Peyer's patch (tissue), 4 donors: Measurements from ENCODE around the gene ALDH9A1. TPM values are rescaled to one million over a fixed set of nuclear protein-coding genes. Genes with fewer than 3 reads are reported as not detected.

Experiments used
- DNase-seq, 3 donors: peaks; one replicate each; pipeline ENCODE4 v3.0.0-alpha.2; 2017 to 2019
- H3K27ac ChIP-seq, 4 donors: fragments of 200-600 bp; sonication (generic); one replicate each; pipeline ENCODE4 v1.5.1; 2016 to 2019
- H3K27me3 ChIP-seq, 2 donors: fragments of 200-600 bp; sonication (generic); one replicate each; pipeline ENCODE4 v1.5.1; 2019
- H3K36me3 ChIP-seq, 3 donors: fragments of 200-600 bp; sonication (generic); one replicate each; pipeline ENCODE4 v1.5.1; 2016 to 2019
- H3K4me1 ChIP-seq, 4 donors: fragments of 200-600 bp; sonication (generic); one replicate each; pipeline ENCODE4 v1.5.1; 2016 to 2019
- H3K4me3 ChIP-seq, 4 donors: fragments of 200-600 bp; sonication (generic); 1 replicate in 3 of 4; 2 replicates in 1 of 4; pipeline ENCODE4 v1.5.1; 2016 to 2019; ENCODE audit warnings: mild to moderate bottlenecking in 1 of 4
- H3K9me3 ChIP-seq, 4 donors: fragments of 200-600 bp; sonication (generic); one replicate each; pipeline ENCODE4 v1.5.1; 2016 to 2019; ENCODE audit warnings: mild to moderate bottlenecking in 1 of 4
- POLR2A ChIP-seq, 2 donors: fragments of 450-650 bp; IDR thresholded peaks; one replicate each; pipeline ENCODE4 v1.5.1; 2017; ENCODE audit warnings: antibody characterized with exemption in 2 of 2, mild to moderate bottlenecking in 2 of 2, moderate library complexity in 2 of 2
- total RNA-seq, 4 donors: library from RNA; depleted of rRNA; stranded (reverse); fragments of >200 nt; gene quantifications; one replicate each; pipeline ENCODE4 v1.1.0, GENCODE V29; 2016
- TF ChIP-seq, protein P1 (sequence below), 6 experiments: fragments of 450-650 bp in 4 of 6; fragments of 200-600 bp in 2 of 6; sonication (generic) in 1 of 6; IDR thresholded peaks; one replicate each; pipeline ENCODE4 v1.5.1; 2017 to 2019; ENCODE audit warnings: antibody characterized with exemption in 6 of 6, mild to moderate bottlenecking in 3 of 6, moderate library complexity in 1 of 6

ALDH9A1 gene
- total RNA-seq, 4 donors from 2014 or later: 54.5 to 104 (median 74.0) TPM

GRCh38 chr1:165674599-165674998 is 23.8 kb downstream of the ALDH9A1 start:
- Histone ChIP-seq H3K4me1 (no peaks in the 10 kb centered on the region), H3K27ac (no peak overlapping the region), H3K36me3 (peaks cover 0 to 64% (median 0%) of the 10 kb centered on the region in 3 donors), H3K27me3 (no peaks in the 10 kb centered on the region), H3K4me3 (no peak overlapping the region), H3K9me3 (no peaks in the 10 kb centered on the region)
- DNase-seq: no peak
- TF ChIP-seq, protein P1, sequence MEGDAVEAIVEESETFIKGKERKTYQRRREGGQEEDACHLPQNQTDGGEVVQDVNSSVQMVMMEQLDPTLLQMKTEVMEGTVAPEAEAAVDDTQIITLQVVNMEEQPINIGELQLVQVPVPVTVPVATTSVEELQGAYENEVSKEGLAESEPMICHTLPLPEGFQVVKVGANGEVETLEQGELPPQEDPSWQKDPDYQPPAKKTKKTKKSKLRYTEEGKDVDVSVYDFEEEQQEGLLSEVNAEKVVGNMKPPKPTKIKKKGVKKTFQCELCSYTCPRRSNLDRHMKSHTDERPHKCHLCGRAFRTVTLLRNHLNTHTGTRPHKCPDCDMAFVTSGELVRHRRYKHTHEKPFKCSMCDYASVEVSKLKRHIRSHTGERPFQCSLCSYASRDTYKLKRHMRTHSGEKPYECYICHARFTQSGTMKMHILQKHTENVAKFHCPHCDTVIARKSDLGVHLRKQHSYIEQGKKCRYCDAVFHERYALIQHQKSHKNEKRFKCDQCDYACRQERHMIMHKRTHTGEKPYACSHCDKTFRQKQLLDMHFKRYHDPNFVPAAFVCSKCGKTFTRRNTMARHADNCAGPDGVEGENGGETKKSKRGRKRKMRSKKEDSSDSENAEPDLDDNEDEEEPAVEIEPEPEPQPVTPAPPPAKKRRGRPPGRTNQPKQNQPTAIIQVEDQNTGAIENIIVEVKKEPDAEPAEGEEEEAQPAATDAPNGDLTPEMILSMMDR (IDR thresholded peaks at IDR 0.05): no peak
- no peak for TF ChIP-seq POLR2A (IDR thresholded peaks at IDR 0.05)

DNA sequence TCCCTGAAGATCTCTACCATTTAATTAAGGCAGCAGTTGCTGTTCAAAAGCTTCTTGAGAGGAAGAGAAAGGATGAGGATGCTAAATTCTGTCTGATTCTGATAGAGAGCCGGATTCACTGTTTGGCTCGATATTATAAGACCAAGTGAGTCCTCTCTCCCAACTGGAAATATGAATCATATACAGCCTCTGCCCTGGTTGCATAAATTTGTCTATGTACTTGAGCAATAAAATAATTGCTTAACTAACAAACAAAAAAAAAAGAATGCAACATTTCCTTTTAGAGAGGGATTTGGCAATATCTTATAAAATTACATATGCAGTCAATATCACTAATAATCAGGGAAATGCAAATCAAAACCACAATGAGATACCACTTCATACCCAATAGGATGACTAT is 26.8 kb downstream of the ALDH9A1 start:
- DNase-seq: no peak
- TF ChIP-seq, protein P1 (IDR thresholded peaks at IDR 0.05): no peak
- no peak for TF ChIP-seq POLR2A (IDR thresholded peaks at IDR 0.05)
- H3K36me3 ChIP-seq: peaks cover 0 to 61% (median 0%) of the 10 kb centered on the region in 3 donors

GRCh38 chr1:165668184-165668583 is 30.2 kb downstream of the ALDH9A1 start:
- no peaks in the 10 kb centered on the region for H3K4me1 ChIP-seq
- H3K36me3 ChIP-seq: peaks cover 0 to 81% (median 0%) of the 10 kb centered on the region in 3 donors
- no peaks in the 10 kb centered on the region for H3K9me3 ChIP-seq
- no peak overlapping the region for H3K4me3 ChIP-seq
- no peaks in the 10 kb centered on the region for H3K27me3 ChIP-seq
- TF ChIP-seq, protein P1 (IDR thresholded peaks at IDR 0.05): no peak
- no peak for TF ChIP-seq POLR2A (IDR thresholded peaks at IDR 0.05)
- no peak for DNase-seq
- H3K27ac ChIP-seq: no peak overlapping the region

More for the DNA sequence above, 26.8 kb downstream of the ALDH9A1 start:
- Histone ChIP-seq H3K27ac (no peak overlapping the region), H3K27me3 (no peaks in the 10 kb centered on the region), H3K4me3 (no peak overlapping the region), H3K9me3 (no peaks in the 10 kb centered on the region), H3K4me1 (no peaks in the 10 kb centered on the region)

DNA sequence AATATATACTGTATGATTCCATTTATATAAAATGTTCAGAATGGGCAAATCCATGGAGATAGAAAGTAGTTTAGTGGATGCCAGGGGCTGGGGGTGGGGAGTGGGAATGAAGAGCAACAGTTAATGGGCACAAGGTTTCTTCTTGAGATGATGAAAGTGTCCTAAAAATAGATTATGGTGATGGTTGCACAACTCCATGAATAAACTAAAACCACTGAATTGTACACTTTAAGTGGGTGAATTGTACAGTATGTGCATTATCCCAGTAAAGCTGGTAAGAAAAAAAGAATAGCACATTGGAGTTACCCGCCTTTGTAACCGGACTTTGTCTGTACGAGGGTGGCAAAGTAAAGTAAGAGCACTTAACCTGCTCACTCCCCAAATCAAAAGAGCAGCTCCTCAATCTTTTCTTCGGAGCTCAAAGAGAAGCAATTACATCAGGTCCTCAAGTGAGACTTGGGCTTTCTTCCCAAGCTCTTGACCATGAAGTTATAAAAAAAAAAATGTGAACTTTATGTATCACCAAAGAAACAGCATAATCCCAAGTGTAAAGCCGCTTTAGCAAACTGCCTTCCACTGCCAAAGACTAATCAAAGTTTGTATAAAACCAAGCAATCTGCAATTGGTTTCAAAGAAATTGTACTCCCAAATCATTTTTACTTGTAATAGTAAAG is 32.1 kb downstream of the ALDH9A1 start:
- no peak for DNase-seq
- no peak overlapping the region for H3K4me3 ChIP-seq
- no peak overlapping the region for H3K27ac ChIP-seq
- TF ChIP-seq, protein P1 (IDR thresholded peaks at IDR 0.05): no peak
- no peak for TF ChIP-seq POLR2A (IDR thresholded peaks at IDR 0.05)
- H3K9me3 ChIP-seq: no peaks in the 10 kb centered on the region
- peaks cover 0 to 88% (median 0%) of the 10 kb centered on the region in 3 donors for H3K36me3 ChIP-seq
- no peaks in the 10 kb centered on the region for H3K4me1 ChIP-seq
- H3K27me3 ChIP-seq: no peaks in the 10 kb centered on the region

GRCh38 chr1:165662186-165662585 is 36.2 kb downstream of the ALDH9A1 start:
- Histone ChIP-seq H3K36me3 (peaks cover 0 to 67% (median 0%) of the 10 kb centered on the region in 3 donors), H3K4me3 (no peak overlapping the region), H3K4me1 (no peaks in the 10 kb centered on the region), H3K9me3 (no peaks in the 10 kb centered on the region), H3K27ac (no peak overlapping the region), H3K27me3 (no peaks in the 10 kb centered on the region)
- TF ChIP-seq, protein P1 (IDR thresholded peaks at IDR 0.05): no peak
- no peak for TF ChIP-seq POLR2A (IDR thresholded peaks at IDR 0.05)
- DNase-seq: no peak
